GM12865 (cell line): ENCODE data around the gene UST.

ENCODE experiments used
- DNase-seq: peaks from one replicate; pipeline ENCODE4 v3.0.0; 2010; ENCODE audit warnings: low read depth
- H3K4me3 ChIP-seq: 2 replicates; pipeline ENCODE4 v1.5.1; 2011; ENCODE audit warnings: mild to moderate bottlenecking, low read depth, low read length, control low read depth
- TF ChIP-seq, protein P1 (sequence below): IDR thresholded peaks from 2 replicates; pipeline ENCODE4 v1.5.1; 2011; ENCODE audit warnings: low read length, control low read depth, low read depth, inconsistent platforms; ENCODE audit not compliant: insufficient read depth; ENCODE audit errors: missing control alignments

The UST gene

DNA sequence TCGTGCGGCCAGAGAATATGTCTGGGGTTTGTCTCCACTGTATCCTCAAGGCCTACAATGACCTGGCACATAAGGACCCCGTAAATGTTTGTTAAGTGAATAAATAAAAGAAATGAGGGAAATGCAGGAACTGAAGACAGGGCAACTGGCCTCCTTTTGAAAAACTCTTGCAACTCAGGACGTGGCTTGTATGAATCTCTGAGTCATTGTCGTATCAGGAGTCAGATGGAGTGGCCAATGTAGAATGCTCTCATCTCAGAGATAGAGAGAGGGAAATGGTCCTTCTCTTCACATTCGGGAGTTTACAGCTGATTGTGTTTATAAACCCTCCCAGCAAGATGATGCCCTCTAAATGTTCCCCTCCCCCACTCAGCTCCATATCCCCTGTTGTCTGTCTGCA, 57.1 kb downstream of the UST start:
- no peak for DNase-seq
- TF ChIP-seq, protein P1, sequence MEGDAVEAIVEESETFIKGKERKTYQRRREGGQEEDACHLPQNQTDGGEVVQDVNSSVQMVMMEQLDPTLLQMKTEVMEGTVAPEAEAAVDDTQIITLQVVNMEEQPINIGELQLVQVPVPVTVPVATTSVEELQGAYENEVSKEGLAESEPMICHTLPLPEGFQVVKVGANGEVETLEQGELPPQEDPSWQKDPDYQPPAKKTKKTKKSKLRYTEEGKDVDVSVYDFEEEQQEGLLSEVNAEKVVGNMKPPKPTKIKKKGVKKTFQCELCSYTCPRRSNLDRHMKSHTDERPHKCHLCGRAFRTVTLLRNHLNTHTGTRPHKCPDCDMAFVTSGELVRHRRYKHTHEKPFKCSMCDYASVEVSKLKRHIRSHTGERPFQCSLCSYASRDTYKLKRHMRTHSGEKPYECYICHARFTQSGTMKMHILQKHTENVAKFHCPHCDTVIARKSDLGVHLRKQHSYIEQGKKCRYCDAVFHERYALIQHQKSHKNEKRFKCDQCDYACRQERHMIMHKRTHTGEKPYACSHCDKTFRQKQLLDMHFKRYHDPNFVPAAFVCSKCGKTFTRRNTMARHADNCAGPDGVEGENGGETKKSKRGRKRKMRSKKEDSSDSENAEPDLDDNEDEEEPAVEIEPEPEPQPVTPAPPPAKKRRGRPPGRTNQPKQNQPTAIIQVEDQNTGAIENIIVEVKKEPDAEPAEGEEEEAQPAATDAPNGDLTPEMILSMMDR: no peak
- no peak overlapping the region for H3K4me3 ChIP-seq

DNA sequence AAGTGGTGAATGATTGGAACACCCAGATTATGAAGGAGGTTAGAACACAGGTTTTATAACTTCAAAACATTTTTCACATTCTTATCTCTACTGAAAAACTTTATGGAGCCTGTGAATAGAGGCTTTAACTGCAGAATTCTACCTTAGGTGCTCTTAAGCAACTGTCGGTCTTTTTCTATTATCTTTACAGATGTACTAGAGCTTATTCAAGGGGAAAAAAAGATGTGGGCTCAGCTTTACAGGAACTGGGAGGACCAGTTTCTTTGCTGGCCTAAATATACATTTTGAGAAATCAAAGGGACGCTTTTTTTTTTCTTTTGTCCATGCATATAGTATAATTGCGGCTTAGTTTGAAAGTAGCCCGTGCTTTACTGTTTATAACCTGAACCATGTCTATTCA, 58.9 kb downstream of the UST start:
- TF ChIP-seq, protein P1: no peak
- DNase-seq: no peak
- H3K4me3 ChIP-seq: no peak overlapping the region

DNA sequence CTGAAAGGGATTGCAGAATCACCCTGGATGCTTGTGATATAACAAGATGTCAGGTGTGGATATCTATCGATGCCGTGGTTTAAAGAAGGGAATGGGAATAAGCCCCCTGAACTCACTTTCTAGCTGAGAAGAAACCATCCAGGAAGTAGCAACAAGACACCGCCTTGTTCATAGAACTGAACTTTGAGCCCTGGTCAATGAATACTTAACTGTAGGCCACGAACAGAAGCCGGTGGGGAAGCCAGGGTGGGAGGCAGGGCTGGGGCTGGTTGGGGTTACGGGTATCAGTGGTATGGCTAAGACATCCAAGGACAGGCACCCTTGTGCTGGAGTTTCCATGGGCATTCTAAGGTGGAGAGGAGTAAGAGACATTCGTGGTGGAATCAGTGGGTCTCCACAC, 61.0 kb downstream of the UST start:
- TF ChIP-seq, protein P1: no peak
- H3K4me3 ChIP-seq: no peak overlapping the region
- no peak for DNase-seq

DNA sequence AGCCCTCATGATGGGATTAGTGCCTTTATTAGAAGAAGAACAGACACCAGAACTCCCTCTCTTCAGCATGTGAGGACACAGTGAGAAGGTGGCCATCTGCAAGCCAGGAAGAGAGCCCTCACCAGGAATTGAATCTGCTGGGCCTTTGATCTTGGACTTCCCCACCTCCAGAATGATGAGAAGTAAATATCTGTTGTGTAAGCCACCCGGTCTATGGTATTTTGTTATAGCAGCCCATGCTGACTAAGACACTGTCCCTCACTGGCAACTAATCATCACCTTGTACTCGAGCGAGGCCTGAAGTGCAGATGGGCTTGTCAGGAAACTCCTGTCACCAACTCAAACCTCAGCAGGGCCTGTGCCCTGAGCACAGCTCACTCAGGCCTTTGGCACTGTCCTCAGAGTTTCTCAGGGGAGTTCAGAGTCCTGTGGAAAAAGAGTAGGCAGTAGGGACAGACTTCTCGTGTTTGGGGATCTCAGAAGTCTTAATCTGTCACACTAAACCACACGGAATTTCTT, 62.0 kb downstream of the UST start:
- TF ChIP-seq, protein P1: no peak
- DNase-seq: no peak
- no peak overlapping the region for H3K4me3 ChIP-seq

DNA sequence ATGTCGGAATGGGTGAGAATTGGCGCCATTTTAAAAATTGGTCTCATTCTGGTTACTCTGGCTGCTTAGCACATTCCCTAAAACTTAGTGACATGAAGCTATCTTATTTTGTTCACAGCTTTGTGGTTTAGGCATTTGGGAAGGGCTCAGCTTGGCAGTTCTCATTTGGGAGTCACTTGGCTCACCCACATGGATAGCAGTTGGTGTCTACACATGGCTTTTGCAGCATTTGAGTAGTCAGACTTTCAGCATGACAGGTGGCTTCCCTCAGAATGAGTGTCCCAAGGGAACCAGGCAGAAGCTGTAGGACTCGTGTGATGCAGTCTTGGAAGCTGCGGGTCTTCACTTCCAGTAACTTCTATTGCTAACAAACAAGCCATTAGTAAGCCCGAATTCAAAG, 64.6 kb downstream of the UST start:
- DNase-seq: no peak
- TF ChIP-seq, protein P1: no peak
- H3K4me3 ChIP-seq: no peak overlapping the region

DNA sequence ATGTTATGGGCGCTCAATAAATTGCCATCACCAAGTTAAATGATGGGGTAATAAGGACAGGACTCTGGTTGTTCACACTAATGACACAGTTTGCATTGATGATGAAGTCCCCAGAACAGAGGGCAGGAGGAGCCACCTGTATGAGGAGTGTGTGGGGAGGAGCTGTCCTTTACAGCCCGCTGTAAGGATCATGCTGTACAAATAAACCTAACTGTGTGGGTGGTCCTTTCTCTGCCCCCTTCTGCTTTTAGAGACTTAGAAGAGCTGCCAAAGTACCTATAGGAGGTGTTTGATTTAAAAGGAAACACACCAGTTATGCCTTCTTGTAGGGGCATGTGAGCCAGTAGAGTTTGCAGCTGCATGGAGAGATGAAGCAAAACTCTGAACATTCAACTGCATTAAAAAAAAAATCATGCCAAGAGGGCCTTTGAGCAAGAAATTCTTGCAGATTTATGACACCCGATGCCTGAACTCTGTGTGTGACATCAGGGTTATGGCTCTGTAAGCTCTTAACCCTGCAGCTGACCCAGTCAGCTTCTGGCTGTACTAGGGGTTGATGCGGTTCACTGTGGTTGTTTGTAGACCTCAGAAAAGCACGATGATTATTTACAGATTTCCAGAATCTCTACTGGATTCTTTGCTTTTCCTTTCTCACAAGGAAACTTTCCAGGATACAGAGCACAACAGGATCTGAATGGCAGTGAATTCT, 67.4 kb downstream of the UST start:
- no peak for DNase-seq
- H3K4me3 ChIP-seq: no peak overlapping the region
- TF ChIP-seq, protein P1: no peak

DNA sequence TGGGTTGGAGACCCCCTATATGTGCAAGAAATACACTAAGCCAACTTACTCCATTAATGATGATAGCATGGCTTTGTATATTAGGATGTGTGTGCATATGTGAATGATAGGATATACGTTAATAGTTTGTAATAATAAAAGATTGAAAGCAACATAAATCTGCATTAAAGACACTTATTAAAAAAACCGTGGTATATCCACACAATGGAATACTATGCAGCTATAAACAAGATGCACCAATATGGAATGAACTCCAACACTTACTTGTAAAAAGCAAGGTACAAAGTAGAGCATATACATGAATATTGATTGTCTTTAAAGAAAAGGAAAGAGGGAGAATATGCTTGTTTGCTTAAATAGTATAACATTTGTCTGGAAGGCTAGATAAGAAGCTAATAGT, 68.0 kb downstream of the UST start:
- H3K4me3 ChIP-seq: no peak overlapping the region
- TF ChIP-seq, protein P1: no peak
- no peak for DNase-seq
